GM23338 (cell line): ENCODE data around the gene EIF3J. TPM values are rescaled to one million over a fixed set of nuclear protein-coding genes. Genes with fewer than 3 reads are reported as not detected.

Experiments
- ATAC-seq: fragments of 200-7000 bp; cut with Tn5 transposase; 3 replicates; pipeline ENCODE4 v1.9.1; 2020
- DNase-seq: peaks from one replicate; pipeline ENCODE4 v3.0.0-alpha.2; 2015; ENCODE audit warnings: low spot score
- H2AFZ ChIP-seq: fragments of 200-600 bp; sonication (generic); 2 replicates; pipeline ENCODE4 v1.8.0; 2016; ENCODE audit warnings: antibody characterized with exemption, mild to moderate bottlenecking, moderate library complexity
- H3F3A ChIP-seq: fragments of 200-600 bp; sonication (generic); replicated peaks from 2 replicates; pipeline ENCODE4 v1.8.0; 2017; ENCODE audit warnings: antibody characterized with exemption, mixed run types, low read depth
- H3K27ac ChIP-seq: fragments of 200-600 bp; sonication (generic); 2 replicates; pipeline ENCODE4 v1.6.1; 2016; ENCODE audit warnings: low read depth
- H3K27me3 ChIP-seq: fragments of 200-600 bp; sonication (generic); 2 replicates; pipeline ENCODE4 v1.8.0; 2016; ENCODE audit warnings: mild to moderate bottlenecking, mixed run types, moderate library complexity; ENCODE audit not compliant: insufficient read depth
- H3K36me3 ChIP-seq: fragments of 200-600 bp; sonication (generic); 2 replicates; pipeline ENCODE4 v1.8.0; 2016; ENCODE audit warnings: mild to moderate bottlenecking; ENCODE audit not compliant: insufficient read depth
- H3K4me1 ChIP-seq: fragments of 200-600 bp; sonication (generic); 2 replicates; pipeline ENCODE4 v1.8.0; 2016; ENCODE audit warnings: mild to moderate bottlenecking, moderate library complexity; ENCODE audit not compliant: insufficient read depth
- H3K4me2 ChIP-seq: fragments of 200-600 bp; sonication (generic); 2 replicates; pipeline ENCODE4 v1.7.1; 2017; ENCODE audit warnings: mixed run types
- H3K4me3 ChIP-seq: fragments of 200-600 bp; sonication (generic); 2 replicates; pipeline ENCODE4 v1.6.1; 2016; ENCODE audit warnings: mixed run types
- H3K79me2 ChIP-seq: fragments of 200-600 bp; sonication (generic); replicated peaks from 2 replicates; pipeline ENCODE4 v1.8.0; 2017; ENCODE audit warnings: mild to moderate bottlenecking; ENCODE audit not compliant: insufficient read depth
- H3K9me2 ChIP-seq: fragments of 200-600 bp; sonication (generic); 2 replicates; pipeline ENCODE4 v1.8.0; 2017; ENCODE audit not compliant: insufficient read depth
- H4K20me1 ChIP-seq: fragments of 200-600 bp; sonication (generic); replicated peaks from 2 replicates; pipeline ENCODE4 v1.8.0; 2017; ENCODE audit warnings: mild to moderate bottlenecking; ENCODE audit not compliant: insufficient read depth
- H3K27ac Mint-ChIP-seq: 2 replicates; pipeline ENCODE4 v1.8.0; 2020; ENCODE audit warnings: inconsistent platforms, mild to moderate bottlenecking, moderate library complexity, mixed read lengths
- H3K27me3 Mint-ChIP-seq: 3 replicates; pipeline ENCODE4 v1.8.0; 2022; ENCODE audit warnings: low read depth, mild to moderate bottlenecking, moderate library complexity, mixed read lengths, inconsistent platforms; ENCODE audit not compliant: insufficient read depth, poor library complexity
- H3K36me3 Mint-ChIP-seq: 3 replicates; pipeline ENCODE4 v1.8.0; 2021; ENCODE audit warnings: low read depth, mild to moderate bottlenecking, inconsistent platforms, moderate library complexity, mixed read lengths
- H3K4me1 Mint-ChIP-seq: 3 replicates; pipeline ENCODE4 v1.8.0; 2020; ENCODE audit warnings: mild to moderate bottlenecking, inconsistent platforms, mixed read lengths
- H3K4me3 Mint-ChIP-seq: 3 replicates; pipeline ENCODE4 v1.8.0; 2021; ENCODE audit warnings: moderate library complexity, mild to moderate bottlenecking, inconsistent platforms, mixed read lengths
- H3K9me3 Mint-ChIP-seq: 3 replicates; pipeline ENCODE4 v1.8.0; 2020; ENCODE audit warnings: moderate library complexity, mild to moderate bottlenecking, inconsistent platforms, mixed read lengths
- CTCF ChIP-seq, 2 experiments: fragments of 200-600 bp in 1 of 2; sonication (generic) in 1 of 2; conservative IDR thresholded peaks; 2 replicates each; pipeline versions ENCODE4 v1.5.1 to v1.6.1; 2016 to 2017; ENCODE audit warnings: antibody characterized with exemption in 2 of 2, low read depth in 2 of 2, mild to moderate bottlenecking in 2 of 2, moderate library complexity in 1 of 2
- EZH2 ChIP-seq: fragments of 200-600 bp; sonication (generic); IDR thresholded peaks from one replicate; pipeline ENCODE4 v1.8.0; 2017; ENCODE audit warnings: antibody characterized with exemption, mild to moderate bottlenecking, low read depth; ENCODE audit not compliant: unreplicated experiment
- EZH2phosphoT487 ChIP-seq: fragments of 200-600 bp; sonication (generic); IDR thresholded peaks from one replicate; pipeline ENCODE4 v1.8.1; 2018; ENCODE audit warnings: antibody characterized with exemption; ENCODE audit not compliant: unreplicated experiment
- ZNF114 ChIP-seq: fragments of 250-450 bp; sonication (Bioruptor Pico); IDR thresholded peaks from 2 replicates; pipeline ENCODE4 v1.5.0; 2020; ENCODE audit warnings: mild to moderate bottlenecking, moderate library complexity
- ZNF331 ChIP-seq: fragments of 250-450 bp; sonication (Bioruptor Pico); IDR thresholded peaks from 2 replicates; pipeline ENCODE4 v1.5.0; 2020; ENCODE audit warnings: low read depth, mild to moderate bottlenecking, moderate library complexity
- ZNF462 ChIP-seq: fragments of 250-450 bp; sonication (Bioruptor Pico); IDR thresholded peaks from 2 replicates; pipeline ENCODE4 v1.5.0; 2020; ENCODE audit warnings: mild to moderate bottlenecking, moderate library complexity
- polyA plus RNA-seq: library from polyadenylated mRNA; unstranded; fragments of >200 nt; fragmentation: Nextera tagmentation; extraction: Ambion mirVana; gene quantifications from 2 replicates; pipeline ENCODE4 v1.2.1, GENCODE V29; 2016
- total RNA-seq: library from RNA; depleted of rRNA; stranded (reverse); fragments of >200 nt; shearing (Covaris generic); gene quantifications from 2 replicates; pipeline ENCODE4 v1.2.3, GENCODE V29; 2014
- TF ChIP-seq, protein P1 (sequence below): IDR thresholded peaks from one replicate; pipeline ENCODE4 v1.6.1; 2018; ENCODE audit warnings: antibody characterized with exemption; ENCODE audit not compliant: unreplicated experiment
- TF ChIP-seq, protein P2 (sequence below): IDR thresholded peaks from 2 replicates; pipeline ENCODE4 v1.6.1; 2016; ENCODE audit warnings: antibody characterized with exemption

EIF3J gene
- total and polyA plus RNA-seq, 2 experiments from 2014 or later = 62.7 to 66.6 TPM

DNA sequence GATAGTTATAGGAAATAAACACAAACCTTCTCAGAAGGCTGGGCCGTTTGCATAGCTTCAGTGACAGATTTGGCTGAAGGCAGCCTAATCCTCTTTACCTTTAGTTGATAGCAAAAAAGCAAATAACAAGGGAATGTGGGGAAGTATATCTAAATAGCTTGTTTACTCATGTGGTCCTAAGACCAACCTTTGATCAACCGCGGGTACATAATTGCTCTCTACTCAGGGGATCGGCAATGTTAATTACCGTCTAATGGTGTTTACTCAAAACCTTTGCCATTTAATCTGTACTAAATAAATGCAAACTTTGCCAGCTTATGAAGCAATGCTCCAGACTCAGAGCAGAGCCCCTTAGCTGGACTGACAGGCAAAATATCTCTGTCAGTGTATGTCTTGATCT is 51.6 kb downstream of the EIF3J start:
- Histone ChIP-seq H3K36me3 (peaks cover 22% of the 10 kb centered on the region), H3K79me2 (no peaks in the 10 kb centered on the region), H3K27me3 (no peaks in the 10 kb centered on the region), H3K9me2 (no peaks in the 10 kb centered on the region), H3K4me3 (no peak overlapping the region), H3K4me1 (no peaks in the 10 kb centered on the region), H3F3A (no peaks in the 10 kb centered on the region), H3K27ac (no peak overlapping the region), H2AFZ (no peak overlapping the region), H4K20me1 (peaks cover 4% of the 10 kb centered on the region; the same call in 1 of the 2 replicates), H3K4me2 (no peak overlapping the region)
- H3K27me3 Mint-ChIP-seq = peaks cover 2% of the 10 kb centered on the region
- no peak for TF ChIP-seq EZH2phosphoT487
- TF ChIP-seq, protein P1, sequence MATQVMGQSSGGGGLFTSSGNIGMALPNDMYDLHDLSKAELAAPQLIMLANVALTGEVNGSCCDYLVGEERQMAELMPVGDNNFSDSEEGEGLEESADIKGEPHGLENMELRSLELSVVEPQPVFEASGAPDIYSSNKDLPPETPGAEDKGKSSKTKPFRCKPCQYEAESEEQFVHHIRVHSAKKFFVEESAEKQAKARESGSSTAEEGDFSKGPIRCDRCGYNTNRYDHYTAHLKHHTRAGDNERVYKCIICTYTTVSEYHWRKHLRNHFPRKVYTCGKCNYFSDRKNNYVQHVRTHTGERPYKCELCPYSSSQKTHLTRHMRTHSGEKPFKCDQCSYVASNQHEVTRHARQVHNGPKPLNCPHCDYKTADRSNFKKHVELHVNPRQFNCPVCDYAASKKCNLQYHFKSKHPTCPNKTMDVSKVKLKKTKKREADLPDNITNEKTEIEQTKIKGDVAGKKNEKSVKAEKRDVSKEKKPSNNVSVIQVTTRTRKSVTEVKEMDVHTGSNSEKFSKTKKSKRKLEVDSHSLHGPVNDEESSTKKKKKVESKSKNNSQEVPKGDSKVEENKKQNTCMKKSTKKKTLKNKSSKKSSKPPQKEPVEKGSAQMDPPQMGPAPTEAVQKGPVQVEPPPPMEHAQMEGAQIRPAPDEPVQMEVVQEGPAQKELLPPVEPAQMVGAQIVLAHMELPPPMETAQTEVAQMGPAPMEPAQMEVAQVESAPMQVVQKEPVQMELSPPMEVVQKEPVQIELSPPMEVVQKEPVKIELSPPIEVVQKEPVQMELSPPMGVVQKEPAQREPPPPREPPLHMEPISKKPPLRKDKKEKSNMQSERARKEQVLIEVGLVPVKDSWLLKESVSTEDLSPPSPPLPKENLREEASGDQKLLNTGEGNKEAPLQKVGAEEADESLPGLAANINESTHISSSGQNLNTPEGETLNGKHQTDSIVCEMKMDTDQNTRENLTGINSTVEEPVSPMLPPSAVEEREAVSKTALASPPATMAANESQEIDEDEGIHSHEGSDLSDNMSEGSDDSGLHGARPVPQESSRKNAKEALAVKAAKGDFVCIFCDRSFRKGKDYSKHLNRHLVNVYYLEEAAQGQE = no peak
- TF ChIP-seq, protein P2, sequence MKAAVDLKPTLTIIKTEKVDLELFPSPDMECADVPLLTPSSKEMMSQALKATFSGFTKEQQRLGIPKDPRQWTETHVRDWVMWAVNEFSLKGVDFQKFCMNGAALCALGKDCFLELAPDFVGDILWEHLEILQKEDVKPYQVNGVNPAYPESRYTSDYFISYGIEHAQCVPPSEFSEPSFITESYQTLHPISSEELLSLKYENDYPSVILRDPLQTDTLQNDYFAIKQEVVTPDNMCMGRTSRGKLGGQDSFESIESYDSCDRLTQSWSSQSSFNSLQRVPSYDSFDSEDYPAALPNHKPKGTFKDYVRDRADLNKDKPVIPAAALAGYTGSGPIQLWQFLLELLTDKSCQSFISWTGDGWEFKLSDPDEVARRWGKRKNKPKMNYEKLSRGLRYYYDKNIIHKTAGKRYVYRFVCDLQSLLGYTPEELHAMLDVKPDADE = no peak
- no peak for TF ChIP-seq ZNF331 (CRISPR knock-in tag)
- TF ChIP-seq ZNF462 (CRISPR knock-in tag) = no peak
- TF ChIP-seq EZH2 = no peak
- TF ChIP-seq ZNF114 (CRISPR knock-in tag) = no peak
- no peak for TF ChIP-seq CTCF (conservative IDR thresholded peaks at IDR 0.05; ENCODE audit: low read depth in 2 of 2)
- DNase-seq = no peak
- H3K4me3 Mint-ChIP-seq = no peak overlapping the region
- H3K36me3 Mint-ChIP-seq = peaks cover 48% of the 10 kb centered on the region
- H3K9me3 Mint-ChIP-seq = no peaks in the 10 kb centered on the region
- H3K4me1 Mint-ChIP-seq = no peaks in the 10 kb centered on the region
- ATAC-seq = no peak
- H3K27ac Mint-ChIP-seq = no peak overlapping the region
